Esophagus squamous epithelium (tissue), 5 donors: Measurements from ENCODE around the gene FN1. TPM values are rescaled to one million over a fixed set of nuclear protein-coding genes. Genes with fewer than 3 reads are reported as not detected.
A peak's percentile ranks its signal among the peaks of the same experiment; 100 is the strongest.
"Not testable (repeated sequence)": the region's sequence is repeated elsewhere in the genome, so short reads cannot be mapped to it uniquely, and the experiment has no call there.

ENCODE experiments used
- DNase-seq: peaks from one replicate; lab custom pipeline; 2025; lab: John Stamatoyannopoulos, UW
- H3K27ac ChIP-seq, 4 donors: fragments of 200-600 bp; sonication (generic); one replicate each; pipeline ENCODE4 v1.5.1; 2016 to 2019; ENCODE audit warnings: mild to moderate bottlenecking in 1 of 4
- H3K27me3 ChIP-seq, 4 donors: fragments of 200-600 bp; sonication (generic); 1 replicate in 3 of 4; 2 replicates in 1 of 4; pipeline versions ENCODE4 v1.5.1 to v1.6.0; 2017 to 2021; ENCODE audit warnings: antibody characterized with exemption in 1 of 4
- H3K36me3 ChIP-seq, 3 donors: fragments of 200-600 bp; sonication (generic); one replicate each; pipeline ENCODE4 v1.5.1; 2016 to 2019
- H3K4me1 ChIP-seq, 3 donors: fragments of 200-600 bp; sonication (generic); one replicate each; pipeline ENCODE4 v1.5.1; 2017 to 2019
- H3K4me3 ChIP-seq, 4 donors: fragments of 200-600 bp; sonication (generic); 1 replicate in 3 of 4; 2 replicates in 1 of 4; pipeline ENCODE4 v1.5.1; 2016 to 2019; ENCODE audit warnings: mild to moderate bottlenecking in 2 of 4, moderate library complexity in 1 of 4
- H3K9me3 ChIP-seq, 3 donors: fragments of 200-600 bp; sonication (generic); one replicate each; pipeline ENCODE4 v1.5.1; 2016 to 2019
- POLR2A ChIP-seq, 4 donors: fragments of 450-650 bp; IDR thresholded peaks; one replicate each; pipeline ENCODE4 v1.6.1; 2017; ENCODE audit warnings: antibody characterized with exemption in 4 of 4, mild to moderate bottlenecking in 4 of 4, moderate library complexity in 3 of 4
- WGBS, 2 donors: methylation state at CpG; one replicate each; pipeline ENCODE4 v1.1.5; 2018; 5-methylcytosine and 5-hydroxymethylcytosine counted together
- intact Hi-C: fragments of 100-400 bp; cut with DNase I; formaldehyde crosslinking; loops from one replicate; pipeline ENCODE4 v1.15.0; 2022
- total RNA-seq, 4 donors: library from RNA; depleted of rRNA; stranded (reverse); fragments of >200 nt; gene quantifications; one replicate each; pipeline ENCODE4 v1.1.0, GENCODE V29; 2016
- TF ChIP-seq, protein P1 (sequence below), 6 experiments: fragments of 450-650 bp in 4 of 6; fragments of 200-600 bp in 2 of 6; sonication (generic) in 2 of 6; IDR thresholded peaks; one replicate each; pipeline ENCODE4 v1.5.1; 2016 to 2019; ENCODE audit warnings: antibody characterized with exemption in 6 of 6, mild to moderate bottlenecking in 4 of 6, moderate library complexity in 4 of 6
- donor health status: DM: yes; HTN: yes; CAD: no.

Gene FN1
- total RNA-seq, 4 donors from 2014 or later, result 15.7 to 393 (median 112) TPM

DNA sequence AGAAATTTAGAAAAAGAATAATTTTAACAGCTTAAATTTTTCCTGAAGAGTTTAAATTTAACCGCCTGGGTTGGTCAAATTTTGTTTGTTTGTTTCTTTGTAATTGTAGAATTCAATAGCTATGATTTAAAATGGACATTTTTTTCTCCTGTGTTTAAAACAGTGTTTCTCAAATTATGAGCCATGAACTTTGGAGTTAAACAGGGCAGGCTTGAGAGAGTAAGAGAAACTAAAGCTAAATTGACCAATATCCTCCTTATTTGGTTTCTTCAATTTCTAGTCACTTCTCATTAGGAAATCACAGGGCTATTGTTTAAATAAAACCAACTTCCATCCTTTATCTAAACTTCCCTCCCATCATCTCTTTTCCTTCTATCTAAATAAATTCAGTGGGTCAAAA, 21.9 kb downstream of the FN1 start:
- Histone ChIP-seq H3K4me1 (peaks cover 0 to 22% (median 4%) of the 10 kb centered on the region in 3 donors), H3K4me3 (no peak overlapping the region), H3K27ac (peak overlapping the region in 2 of 4 donors; percentile 26 to 42), H3K9me3 (no peaks in the 10 kb centered on the region), H3K27me3 (no peaks in the 10 kb centered on the region), H3K36me3 (peaks cover 0 to 6% (median 0%) of the 10 kb centered on the region in 3 donors)
- WGBS, 2 donors, result 96 to 100% methylated on average over 1 of the region's 1 CpG
- TF ChIP-seq, protein P1, sequence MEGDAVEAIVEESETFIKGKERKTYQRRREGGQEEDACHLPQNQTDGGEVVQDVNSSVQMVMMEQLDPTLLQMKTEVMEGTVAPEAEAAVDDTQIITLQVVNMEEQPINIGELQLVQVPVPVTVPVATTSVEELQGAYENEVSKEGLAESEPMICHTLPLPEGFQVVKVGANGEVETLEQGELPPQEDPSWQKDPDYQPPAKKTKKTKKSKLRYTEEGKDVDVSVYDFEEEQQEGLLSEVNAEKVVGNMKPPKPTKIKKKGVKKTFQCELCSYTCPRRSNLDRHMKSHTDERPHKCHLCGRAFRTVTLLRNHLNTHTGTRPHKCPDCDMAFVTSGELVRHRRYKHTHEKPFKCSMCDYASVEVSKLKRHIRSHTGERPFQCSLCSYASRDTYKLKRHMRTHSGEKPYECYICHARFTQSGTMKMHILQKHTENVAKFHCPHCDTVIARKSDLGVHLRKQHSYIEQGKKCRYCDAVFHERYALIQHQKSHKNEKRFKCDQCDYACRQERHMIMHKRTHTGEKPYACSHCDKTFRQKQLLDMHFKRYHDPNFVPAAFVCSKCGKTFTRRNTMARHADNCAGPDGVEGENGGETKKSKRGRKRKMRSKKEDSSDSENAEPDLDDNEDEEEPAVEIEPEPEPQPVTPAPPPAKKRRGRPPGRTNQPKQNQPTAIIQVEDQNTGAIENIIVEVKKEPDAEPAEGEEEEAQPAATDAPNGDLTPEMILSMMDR (IDR thresholded peaks at IDR 0.05), result no peak
- no peak for TF ChIP-seq POLR2A (IDR thresholded peaks at IDR 0.05)
- intact Hi-C loops, result no loop called here
- DNase-seq, result no peak

DNA sequence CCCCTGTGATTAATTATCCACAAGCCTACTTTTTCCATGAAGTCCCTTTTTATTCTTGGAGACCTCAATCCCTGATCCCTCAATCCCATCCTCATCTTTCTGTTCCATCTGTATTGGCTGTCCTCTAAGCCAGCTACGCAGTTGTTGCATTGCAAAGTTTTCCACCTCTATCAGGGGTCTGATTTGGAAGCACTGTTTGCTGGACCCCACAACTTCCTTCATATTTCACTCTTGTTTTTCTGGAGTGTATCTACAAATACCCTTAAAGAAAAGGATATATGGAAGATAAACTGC, 22.4 kb downstream of the FN1 start:
- no peaks in the 10 kb centered on the region for H3K9me3 ChIP-seq
- TF ChIP-seq POLR2A (IDR thresholded peaks at IDR 0.05), result no peak
- TF ChIP-seq, protein P1 (IDR thresholded peaks at IDR 0.05), result no peak
- H3K4me1 ChIP-seq, result peaks cover 0 to 16% (median 4%) of the 10 kb centered on the region in 3 donors
- peak overlapping the region in 2 of 4 donors; percentile 26 to 42 for H3K27ac ChIP-seq
- intact Hi-C loops, result no loop called here
- DNase-seq, result no peak
- H3K4me3 ChIP-seq, result no peak overlapping the region
- no peaks in the 10 kb centered on the region for H3K27me3 ChIP-seq
- H3K36me3 ChIP-seq, result peaks cover 0 to 11% (median 0%) of the 10 kb centered on the region in 3 donors
- 80 to 96% methylated on average over 1 of the region's 1 CpG for WGBS, 2 donors

- no peak for DNase-seq
- H3K9me3 ChIP-seq, result no peaks in the 10 kb centered on the region
- no peaks in the 10 kb centered on the region for H3K27me3 ChIP-seq
- no peak overlapping the region for H3K4me3 ChIP-seq
- peaks cover 0 to 24% (median 0%) of the 10 kb centered on the region in 3 donors for H3K36me3 ChIP-seq
- H3K4me1 ChIP-seq, result peaks cover 0 to 15% (median 4%) of the 10 kb centered on the region in 3 donors
- TF ChIP-seq POLR2A (IDR thresholded peaks at IDR 0.05), result no peak
- TF ChIP-seq, protein P1 (IDR thresholded peaks at IDR 0.05), result no peak
- intact Hi-C loops, result no loop called here
- 93 to 95% methylated on average over 9 of the region's 9 CpGs for WGBS, 2 donors
- peak overlapping the region in 3 of 4 donors; percentile 33 to 45 (median 37) for H3K27ac ChIP-seq
Observed at GRCh38 chr2:215411941-215412743, 23.7 kb downstream of the FN1 start.

DNA sequence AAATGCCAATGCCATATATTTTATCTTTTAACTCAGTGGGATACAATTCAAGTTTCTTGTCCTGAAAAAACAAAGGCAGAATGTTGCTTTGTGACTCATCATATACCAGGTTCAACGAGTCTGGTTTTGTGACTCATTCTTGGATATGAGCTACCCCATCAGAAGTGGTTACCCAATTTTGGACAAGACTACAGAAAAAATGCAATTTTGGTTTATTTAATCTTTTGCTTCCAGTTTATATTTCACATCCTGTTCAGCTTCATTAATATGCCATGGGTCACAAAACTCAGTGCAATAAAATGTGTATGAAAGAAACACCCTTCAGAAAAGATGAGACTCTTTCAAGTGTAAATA, 25.0 kb downstream of the FN1 start:
- no peak for DNase-seq
- Histone ChIP-seq H3K4me1 (peaks cover 0 to 15% (median 4%) of the 10 kb centered on the region in 3 donors), H3K4me3 (no peak overlapping the region), H3K27me3 (no peaks in the 10 kb centered on the region), H3K27ac (peak overlapping the region in 3 of 4 donors; percentile 60 to 84 (median 73)), H3K9me3 (no peaks in the 10 kb centered on the region), H3K36me3 (peaks cover 0 to 35% (median 0%) of the 10 kb centered on the region in 3 donors)
- intact Hi-C loops, result no loop called here
- 0% methylated on average over 1 of the region's 1 CpG for WGBS, 2 donors
- TF ChIP-seq, protein P1 (IDR thresholded peaks at IDR 0.05), result no peak
- no peak for TF ChIP-seq POLR2A (IDR thresholded peaks at IDR 0.05)

- peaks cover 0 to 40% (median 0%) of the 10 kb centered on the region in 3 donors for H3K36me3 ChIP-seq
- peaks cover 0 to 15% (median 4%) of the 10 kb centered on the region in 3 donors for H3K4me1 ChIP-seq
- H3K9me3 ChIP-seq, H3K4me3 ChIP-seq, DNase-seq, intact Hi-C loops, H3K27me3 ChIP-seq: not testable (repeated sequence)
- peak overlapping the region in 3 of 4 donors; percentile 60 to 84 (median 73) for H3K27ac ChIP-seq
- 60 to 63% methylated on average over 13 of the region's 13 CpGs for WGBS, 2 donors
Observed at GRCh38 chr2:215410181-215410931, 25.5 kb downstream of the FN1 start.
